ENCODE results near the gene ZNF185.

DNA sequence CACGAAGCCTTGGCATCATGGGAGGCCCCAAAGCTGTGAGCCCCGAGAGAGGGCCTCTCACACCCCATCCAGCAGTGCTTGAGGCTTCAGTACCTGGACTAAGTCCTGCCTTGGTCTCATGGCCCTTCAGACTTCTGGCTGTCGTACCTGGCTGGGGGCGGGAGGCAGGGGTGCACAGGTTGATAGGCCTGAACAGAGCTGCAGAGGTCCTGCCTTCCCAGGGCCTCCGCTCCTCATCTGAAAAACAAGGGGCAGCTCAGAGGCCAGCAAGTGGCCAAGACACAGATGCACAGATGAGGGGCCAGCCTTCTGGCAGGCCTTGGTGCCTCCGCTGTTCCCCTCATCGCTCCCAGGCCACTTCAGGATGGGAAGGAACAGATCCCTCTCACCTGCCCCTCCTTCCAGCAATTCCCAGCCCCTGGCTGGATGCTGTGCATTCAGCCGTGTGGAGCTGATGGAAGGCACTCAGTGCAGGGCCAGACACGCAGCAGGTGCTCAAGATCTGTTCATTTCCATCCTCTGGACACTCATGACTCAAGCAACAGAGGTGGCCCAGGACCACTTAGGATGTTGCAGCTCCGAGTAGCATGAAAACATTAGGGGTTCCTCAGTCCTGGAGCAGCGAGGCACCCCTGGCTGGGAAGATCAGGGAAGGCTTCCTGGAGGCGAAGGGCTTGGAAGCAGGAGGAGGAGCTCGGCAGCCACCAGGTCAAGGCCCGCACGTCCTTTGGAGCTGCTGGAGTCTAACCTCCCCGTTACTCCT is 1.4 kb downstream of the ZNF185 start:
- TF ChIP-seq POLR2A (IDR thresholded peaks at IDR 0.05) = no peak
- TF ChIP-seq, protein P1, sequence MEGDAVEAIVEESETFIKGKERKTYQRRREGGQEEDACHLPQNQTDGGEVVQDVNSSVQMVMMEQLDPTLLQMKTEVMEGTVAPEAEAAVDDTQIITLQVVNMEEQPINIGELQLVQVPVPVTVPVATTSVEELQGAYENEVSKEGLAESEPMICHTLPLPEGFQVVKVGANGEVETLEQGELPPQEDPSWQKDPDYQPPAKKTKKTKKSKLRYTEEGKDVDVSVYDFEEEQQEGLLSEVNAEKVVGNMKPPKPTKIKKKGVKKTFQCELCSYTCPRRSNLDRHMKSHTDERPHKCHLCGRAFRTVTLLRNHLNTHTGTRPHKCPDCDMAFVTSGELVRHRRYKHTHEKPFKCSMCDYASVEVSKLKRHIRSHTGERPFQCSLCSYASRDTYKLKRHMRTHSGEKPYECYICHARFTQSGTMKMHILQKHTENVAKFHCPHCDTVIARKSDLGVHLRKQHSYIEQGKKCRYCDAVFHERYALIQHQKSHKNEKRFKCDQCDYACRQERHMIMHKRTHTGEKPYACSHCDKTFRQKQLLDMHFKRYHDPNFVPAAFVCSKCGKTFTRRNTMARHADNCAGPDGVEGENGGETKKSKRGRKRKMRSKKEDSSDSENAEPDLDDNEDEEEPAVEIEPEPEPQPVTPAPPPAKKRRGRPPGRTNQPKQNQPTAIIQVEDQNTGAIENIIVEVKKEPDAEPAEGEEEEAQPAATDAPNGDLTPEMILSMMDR (IDR thresholded peaks at IDR 0.05) = no peak
